Stimulated activated CD4-positive, alpha-beta T cell treated with anti-CD3 and anti-CD28 coated beads, Interleukin-1b, Interleukin-23, amount 100 ng/mL, for 24 hours (primary cell): Measurements from ENCODE around the gene CTXND1.
A peak's percentile ranks its signal among the peaks of the same experiment; 100 is the strongest.

ENCODE experiments used
- DNase-seq, 4 experiments: peaks; one replicate each; pipeline ENCODE4 v3.0.0-alpha.2; 2020; ENCODE audit warnings: low read depth in 4 of 4, low spot score in 1 of 4

Gene CTXND1

DNA sequence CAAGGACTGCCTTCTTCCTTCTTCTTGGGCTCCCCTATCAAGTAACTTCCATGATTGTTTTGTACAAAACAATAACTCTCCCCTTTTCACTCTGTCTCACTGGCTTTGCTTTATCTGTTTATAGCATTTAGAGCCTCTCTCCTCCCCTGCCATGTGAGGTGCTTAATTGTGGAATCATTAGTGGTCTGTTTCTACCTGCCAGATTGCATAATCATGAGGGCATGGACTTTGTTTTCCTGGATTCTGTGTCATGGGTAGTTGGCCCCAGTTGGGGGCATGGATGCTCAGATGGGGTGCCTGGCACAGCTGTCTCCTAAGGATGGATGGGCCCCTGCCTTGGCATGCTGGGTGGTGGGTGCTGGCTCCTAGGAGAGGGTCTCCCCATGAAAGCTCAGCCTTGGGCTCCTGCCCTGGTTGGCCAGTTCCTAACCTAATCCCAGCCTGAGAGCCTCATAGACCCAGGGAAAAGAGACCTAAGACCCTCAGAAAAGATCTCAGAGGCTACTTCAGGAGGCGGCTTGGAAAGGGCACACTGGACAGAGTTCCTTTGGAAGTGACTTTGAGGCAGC, 8.0 kb upstream of the CTXND1 start:
- no peak for DNase-seq

DNA sequence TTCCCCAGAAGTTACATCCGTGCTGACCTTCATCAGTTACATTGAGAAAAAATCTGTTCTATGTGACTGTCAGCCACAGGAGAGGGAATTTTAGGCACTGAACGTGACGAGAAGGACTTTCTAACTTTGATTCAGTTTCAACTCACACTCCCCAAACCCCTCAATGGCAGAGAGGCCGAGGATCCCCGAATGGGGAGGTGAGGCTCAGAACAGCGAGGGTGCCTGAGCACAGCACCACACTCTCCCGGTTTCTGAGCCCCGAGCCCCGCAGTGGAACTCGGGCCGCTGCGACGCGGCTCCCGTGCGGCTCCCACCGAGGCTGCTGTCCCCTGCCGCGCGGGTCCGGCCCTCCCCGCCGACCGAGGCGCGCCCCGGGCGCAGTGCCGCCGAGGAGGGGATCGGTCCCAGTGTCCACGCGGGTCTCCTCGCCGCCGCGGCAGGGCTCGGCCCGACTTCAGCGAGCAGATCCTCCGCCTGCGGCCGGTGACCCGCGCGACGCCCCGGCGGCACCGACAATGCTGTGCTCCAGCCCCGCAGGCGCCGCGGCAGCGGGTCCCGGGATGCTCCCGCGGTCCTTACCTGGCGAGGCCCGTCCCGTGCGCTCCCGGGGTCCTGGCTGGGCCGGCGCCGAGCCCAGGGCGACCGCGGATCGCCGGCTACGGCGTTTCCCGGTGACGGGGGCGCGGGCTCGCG, 439 bp downstream of the CTXND1 start:
- DNase-seq, result no peak

DNA sequence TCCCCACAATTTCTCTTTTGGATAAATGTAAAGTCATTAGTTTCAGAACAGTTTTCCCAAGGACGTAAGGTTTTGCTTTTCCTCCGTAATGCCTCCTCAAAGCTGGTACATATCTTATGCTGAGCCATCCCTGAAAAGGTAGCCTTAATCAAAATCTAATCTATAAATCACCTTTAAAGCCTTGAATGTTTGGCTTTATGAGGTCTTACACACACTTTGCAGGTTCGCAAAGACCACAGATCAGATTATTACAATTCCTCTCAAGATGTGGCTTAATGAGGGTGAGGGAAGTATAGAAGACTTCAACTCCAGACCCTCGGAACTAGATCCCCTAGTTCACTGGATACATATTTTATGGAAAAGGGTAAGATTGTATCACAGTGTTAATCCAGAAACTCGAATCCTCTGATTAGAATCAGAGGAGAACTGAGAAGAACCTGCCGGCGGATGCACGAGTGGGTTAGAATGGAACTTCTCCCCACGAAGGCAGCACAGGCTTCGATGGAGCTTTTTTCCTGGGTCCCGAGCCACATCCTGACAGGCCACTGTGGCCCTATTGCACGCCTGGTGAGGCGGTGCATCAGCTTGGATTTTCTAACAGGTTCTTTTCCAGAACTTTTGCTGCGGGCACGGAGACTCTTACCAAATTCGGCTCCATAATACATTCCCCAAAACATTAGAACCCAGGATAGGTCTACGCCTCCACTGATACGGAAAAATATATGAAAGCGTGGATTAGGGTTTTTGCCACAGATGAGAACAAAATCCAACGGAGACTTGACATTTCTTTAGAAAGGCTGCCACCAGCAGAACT, 1.2 kb downstream of the CTXND1 start:
- no peak for DNase-seq

DNA sequence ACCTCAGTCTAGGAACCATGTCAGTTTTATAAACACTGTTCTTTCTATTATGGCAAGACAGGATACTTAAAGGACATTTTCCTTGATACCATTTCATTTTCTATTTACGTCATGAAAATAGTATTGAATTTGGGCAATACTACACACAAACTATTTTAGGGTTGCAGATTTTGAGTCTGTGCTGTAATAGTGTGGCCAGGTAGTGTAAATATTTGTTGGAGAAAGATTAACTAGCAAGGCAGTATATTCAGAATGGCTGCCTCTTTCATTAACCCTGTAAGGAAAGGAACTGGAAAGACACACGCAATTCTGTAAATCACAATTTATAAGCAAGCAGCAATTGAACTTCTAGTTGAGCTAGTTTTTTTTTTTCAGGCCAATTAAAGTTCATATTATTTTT, 2.0 kb downstream of the CTXND1 start:
- no peak for DNase-seq

DNA sequence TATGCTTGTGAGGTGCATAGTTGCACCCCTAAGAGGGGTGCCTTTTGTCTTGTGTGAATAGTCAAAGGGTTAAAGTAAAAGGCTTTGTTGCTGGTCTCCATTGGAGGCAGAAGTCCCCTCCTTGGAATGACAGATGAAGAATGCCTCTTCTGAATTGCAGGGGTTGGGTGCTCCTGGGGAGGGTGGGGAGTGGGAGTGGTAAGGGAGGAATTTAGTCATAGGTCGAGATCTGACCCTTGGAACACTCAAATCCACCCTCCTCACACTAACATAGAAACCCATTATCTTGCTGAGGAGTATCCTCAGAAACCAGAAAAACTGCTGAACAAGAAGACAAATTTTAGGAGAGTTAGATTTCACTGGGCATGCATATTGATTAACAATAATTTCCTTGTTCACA, 4.7 kb downstream of the CTXND1 start:
- DNase-seq, result no peak

DNA sequence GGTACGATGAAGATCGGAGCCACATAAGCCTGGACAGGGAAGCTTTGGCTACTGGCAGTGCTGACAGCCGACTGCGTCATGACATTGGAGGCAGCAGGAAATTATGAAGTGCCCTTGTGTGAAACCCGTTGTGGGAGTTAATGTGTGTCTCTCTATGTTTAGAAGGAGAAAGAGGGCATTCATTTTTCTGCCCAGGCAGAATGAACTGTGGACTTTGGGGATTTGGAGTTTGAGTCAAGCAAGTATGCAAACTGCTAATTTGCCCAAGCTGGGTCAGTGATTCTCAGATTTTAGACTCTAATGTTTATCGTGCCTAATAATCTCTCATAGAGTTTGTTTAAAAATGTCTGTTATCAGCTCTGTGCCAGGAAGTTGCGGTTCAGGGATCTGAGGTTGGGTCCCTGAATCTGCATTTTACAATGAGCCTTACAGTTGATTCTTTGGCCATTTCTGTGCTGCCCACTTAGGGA, 5.6 kb downstream of the CTXND1 start:
- DNase-seq, result no peak

DNA sequence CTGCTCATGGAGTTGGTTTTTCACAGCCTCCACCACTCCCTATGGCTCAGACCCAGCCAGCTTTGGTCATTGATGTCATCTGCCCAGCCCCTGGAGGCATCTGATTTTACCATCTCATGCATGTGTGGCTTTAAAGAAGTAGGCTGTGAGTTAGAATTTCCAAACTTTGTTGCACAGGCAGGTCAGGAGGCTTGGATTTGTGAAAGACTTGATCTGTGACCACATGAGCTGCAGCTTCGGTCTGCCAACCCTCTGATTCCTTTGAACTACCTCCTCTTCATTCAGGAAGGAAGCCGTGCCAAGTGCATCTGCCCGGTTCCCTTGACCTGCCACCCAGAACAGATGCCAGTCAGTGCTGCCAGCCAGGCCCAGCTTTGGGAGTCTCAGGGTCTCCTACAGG, 9.2 kb downstream of the CTXND1 start:
- no peak for DNase-seq

DNA sequence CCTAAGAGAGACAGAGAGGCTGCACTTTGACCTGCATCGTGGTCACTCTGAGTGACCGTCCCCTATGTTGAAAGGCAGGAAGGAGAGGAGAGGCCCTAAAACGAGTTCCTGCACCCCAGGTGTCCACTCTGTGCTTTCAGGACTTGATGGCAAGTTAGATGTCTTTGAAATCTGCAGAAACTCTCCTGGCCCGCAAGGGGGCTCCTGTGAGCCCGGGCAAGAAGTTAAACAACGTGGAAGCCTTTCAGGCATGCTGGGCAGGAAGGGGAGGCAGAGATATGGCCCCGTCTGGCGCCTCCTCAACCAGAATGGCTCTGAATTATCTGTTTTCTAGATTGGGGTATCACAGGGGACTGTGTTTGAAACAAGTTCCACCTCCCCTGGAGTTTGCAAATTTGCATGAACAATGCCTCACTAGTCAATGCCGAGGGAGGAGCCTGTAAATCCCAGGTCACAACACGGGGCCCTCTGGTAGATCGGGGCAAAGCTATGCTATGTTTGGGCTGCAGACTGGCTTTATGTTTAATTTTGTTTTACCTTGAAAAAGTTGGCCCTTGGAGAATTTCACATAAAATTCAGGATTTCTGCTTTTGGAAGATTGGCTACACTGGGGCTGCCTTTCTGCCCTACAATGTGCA, 9.8 kb downstream of the CTXND1 start:
- no peak for DNase-seq

DNA sequence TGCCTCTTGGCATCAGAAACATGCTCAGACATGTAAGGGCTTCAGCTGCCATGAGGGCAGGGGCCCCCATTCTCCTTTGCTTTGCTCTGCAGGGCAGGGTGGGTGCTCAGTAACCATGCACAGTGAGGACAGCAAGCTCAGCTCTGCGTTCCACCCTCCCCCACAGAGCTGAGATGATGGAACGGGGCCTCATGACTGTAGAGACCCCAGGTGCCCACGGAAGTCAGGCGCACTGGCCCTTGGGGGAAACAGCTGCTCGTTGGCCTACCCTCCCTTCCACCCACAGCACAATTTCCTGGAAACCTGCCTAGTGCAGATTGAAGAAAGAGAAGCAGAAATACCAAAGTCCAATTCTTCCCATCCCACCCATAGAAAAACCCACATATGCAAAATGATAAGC, 10.5 kb downstream of the CTXND1 start:
- no peak for DNase-seq

DNA sequence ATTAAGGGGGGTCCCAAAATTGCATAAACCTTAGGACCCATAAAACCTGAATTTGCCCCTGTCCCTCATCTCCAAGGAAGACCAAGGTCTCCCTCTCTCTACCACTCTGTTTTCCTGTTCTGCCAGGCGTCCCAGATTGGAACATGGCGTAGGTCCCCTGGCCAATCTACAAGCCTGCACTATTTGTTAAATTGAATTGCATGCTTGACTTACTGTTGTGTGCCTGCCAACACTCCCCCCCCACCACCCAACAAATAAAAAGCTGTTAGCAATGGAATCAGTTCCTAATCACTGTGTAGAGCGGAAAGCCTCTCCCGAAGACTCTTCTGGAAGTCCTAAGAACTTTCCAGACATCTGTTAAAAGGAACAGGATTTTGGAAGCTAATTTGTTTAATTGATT, 11.7 kb downstream of the CTXND1 start:
- DNase-seq, result no peak

DNA sequence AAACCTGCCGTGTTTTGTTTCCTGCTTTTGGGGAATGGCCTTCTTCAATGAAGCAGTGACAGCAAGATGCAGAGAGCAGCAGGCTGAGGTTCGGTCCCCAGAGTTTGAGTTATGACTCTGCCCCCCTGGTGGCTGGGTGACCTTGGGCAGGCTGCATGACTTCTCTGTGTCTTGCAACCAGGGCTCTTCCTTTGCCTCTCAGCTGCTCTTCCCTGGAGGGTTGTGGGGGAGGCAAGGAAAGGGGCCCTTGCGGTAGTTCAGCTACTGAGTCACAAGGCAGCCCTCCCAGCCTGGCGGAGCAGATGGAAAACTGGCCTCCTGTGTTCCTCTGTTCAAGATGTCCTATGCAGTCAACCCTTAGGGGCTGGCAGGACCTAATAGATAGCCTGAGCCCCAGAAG, 17.1 kb downstream of the CTXND1 start:
- peak; percentile 11 to 25 (median 14) for DNase-seq

DNA sequence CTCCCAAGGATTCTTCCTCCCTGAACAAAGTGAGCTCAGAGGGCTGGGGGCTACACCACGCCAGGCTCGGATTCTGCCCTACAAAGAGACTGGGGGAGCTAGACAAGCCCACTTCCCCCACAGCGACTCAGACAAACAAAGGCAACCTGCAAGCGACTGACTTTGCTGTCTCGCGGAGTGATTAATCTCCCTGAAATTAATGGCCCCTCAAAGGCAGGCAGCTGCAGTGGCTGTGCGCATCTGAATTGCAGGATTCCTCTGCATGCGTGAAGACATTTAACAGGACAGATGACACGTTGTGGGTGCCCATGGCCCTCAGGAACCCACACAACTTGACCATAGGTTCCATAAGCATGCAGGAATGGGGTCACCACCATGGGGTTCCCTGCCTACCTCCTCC, 18.4 kb downstream of the CTXND1 start:
- no peak for DNase-seq

DNA sequence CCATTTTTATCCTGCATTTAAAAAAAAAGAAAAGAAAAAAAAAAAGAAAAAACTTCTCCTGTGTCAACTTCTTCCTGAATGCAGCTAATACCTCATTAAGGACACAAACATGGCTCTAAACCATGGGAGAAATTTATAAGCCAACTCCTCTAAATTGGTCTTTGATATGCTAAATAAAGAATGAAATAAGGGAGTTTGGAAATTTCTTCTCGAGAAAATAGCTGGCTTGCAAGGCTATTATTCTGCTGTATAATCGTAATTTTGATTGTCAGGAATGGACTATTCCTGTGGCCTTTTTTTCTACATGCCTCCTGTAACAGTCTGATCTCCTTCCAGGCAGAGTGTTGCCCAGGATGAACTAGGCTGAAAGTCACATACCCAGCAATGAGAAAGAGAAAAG, 20.6 kb downstream of the CTXND1 start:
- no peak for DNase-seq

DNA sequence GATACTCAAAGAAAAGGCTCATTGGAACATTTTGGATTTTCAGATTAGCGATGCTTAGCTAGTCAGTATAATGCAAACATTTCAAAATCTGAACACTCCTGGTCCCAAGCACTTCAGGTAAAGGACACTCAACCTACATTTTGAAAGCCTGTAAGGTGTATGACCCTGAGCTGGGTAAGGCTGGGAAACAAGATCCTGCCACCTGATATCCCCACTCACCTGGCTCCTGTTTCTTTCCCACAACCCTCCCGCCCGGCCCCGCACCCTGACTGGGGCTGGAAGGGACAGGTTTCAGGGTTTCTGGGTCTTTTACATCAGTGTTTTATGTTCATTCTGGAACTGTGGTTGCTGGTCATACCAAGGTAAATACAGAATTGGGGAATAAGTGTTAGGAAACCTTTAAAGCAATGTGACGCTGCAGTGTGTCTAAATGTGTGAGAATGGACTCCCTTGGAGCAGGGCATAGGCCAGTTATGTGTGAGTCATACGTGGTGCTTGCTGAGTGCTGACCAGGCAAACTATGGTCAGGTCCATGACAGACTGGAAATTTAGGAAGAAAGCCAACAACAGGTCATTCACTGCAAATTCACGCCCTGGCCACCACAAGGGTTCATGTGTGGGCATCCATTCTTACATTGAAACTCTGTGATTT, 22.9 kb downstream of the CTXND1 start:
- no peak for DNase-seq

DNA sequence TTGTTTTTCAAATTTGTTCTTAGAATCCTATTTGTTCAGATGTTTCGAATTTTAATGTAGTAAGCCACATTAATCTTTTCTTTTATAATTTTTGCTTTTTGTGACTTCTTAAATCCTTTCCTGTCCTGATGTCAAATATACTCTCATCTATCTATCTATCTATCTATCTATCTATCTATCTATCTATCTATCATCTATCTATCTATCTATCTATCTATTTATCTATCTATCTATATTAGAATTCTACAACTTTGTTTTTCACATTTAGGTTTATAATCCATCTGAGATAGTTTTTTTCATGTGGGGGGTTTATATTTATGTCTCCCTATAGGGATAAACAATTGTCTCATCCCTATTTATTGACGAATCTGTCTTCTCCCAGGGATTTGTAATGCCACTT, 32.1 kb downstream of the CTXND1 start:
- DNase-seq, result no peak

DNA sequence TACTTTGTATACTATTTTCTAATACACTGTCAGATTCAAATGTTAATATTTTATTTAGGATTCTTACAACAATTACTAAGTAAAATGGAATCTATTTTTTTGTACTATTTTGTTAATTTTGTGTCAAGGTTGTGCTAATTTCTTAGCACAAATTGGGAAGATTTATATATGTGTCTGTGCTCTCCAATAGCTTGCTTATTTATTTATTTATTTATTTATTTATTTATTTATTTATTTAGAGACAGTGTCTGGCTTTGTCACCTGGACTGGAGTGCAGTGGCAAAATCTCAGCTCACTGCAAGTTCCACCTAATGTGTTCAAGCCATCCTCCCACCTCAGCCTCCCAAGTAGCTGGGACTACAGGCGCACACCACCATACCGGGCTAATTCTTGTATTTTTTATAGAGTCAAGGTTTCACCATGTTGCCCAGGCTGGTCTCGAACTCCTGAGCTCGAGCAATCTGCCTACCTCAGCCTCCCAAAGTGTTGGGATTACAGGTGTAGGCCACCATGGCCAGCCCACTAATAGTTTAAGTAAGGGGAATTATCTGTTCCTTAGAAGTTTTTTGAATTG, 34.6 kb downstream of the CTXND1 start:
- DNase-seq, result no peak

DNA sequence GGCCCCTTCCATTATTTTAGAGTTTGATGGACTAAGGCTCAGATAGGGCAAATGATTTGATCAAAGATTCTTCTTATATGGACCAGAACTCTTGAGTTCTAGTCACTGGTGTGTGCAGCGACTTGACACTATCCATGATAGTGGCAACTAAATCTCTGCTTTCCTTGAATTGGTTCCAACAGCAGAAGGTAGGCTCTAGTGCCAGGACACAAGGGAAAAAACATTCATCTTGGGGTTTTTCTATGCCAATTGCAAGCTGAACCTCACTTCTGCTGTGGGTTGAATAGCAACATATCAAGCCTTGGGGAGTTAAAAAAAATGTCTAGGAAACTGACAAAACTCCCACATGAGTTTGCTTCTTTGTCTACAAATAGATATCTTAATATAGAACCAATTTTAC, 35.1 kb downstream of the CTXND1 start:
- DNase-seq, result no peak

DNA sequence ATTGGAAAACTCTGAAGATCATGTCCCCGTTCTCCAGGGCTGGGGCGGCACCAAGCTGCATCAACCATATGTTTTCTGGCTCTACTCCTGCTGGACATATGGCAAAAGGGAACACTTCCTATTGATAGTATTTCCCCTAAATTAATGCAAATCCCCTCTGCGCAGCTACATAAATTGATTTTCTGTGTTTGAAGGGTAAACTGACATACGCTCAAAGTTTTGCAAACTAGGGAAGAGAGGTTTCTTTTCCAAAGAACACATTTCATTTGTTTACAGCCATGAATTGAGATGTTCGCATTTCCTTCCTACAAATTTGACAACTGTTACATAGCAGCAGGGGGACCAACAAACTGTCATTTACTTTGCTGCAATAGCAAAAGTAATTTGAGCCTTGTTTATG, 35.9 kb downstream of the CTXND1 start:
- no peak for DNase-seq

DNA sequence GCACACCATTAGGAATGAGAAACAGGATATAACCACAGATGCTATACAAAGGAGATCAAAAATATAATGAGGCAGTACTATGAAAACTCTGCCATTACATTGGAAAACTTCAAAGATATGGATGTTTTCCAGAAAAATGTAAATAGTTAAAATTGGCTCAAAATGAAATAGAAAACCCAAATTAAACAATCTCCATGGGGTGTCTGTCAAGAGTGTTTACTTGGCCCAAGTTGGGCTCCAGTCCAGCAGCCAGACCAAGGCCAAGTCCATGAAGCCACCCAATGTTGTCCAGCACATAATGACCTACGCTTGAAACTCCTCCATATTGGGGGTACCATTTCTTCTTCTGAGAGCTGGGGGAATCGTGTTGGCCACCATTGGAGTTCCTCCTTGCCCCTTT, 37.1 kb downstream of the CTXND1 start:
- no peak for DNase-seq

DNA sequence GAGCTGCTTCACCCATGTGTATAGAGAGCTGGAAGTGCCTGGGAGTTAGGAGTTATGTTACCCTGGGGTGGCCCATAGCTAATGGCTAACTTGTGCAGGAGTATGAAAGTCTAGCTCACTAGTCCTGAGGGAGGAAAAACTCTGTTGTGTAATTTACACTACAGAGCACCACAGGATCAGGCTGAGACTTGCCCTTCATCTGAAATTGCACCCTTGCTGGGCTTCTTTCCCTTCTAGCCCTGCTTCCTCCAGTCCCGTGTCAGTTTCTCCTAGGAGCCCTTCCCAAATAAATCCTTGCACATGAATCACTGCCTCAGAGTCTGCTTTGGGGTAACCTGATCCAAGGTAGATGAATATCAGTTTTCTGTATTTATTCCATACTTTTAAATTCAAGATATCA, 40.0 kb downstream of the CTXND1 start:
- DNase-seq, result no peak
